Subcutaneous preadipocyte (primary cell): ENCODE data around the gene CD1B. TPM values are rescaled to one million over a fixed set of nuclear protein-coding genes. Genes with fewer than 3 reads are reported as not detected.

Source experiments
- total RNA-seq: library from RNA; depleted of rRNA; stranded (reverse); fragments of >200 nt; gene quantifications from 2 replicates; pipeline ENCODE4 v1.2.3, GENCODE V29; 2012

CD1B gene
- not detected in 2 replicates for total RNA-seq

DNA sequence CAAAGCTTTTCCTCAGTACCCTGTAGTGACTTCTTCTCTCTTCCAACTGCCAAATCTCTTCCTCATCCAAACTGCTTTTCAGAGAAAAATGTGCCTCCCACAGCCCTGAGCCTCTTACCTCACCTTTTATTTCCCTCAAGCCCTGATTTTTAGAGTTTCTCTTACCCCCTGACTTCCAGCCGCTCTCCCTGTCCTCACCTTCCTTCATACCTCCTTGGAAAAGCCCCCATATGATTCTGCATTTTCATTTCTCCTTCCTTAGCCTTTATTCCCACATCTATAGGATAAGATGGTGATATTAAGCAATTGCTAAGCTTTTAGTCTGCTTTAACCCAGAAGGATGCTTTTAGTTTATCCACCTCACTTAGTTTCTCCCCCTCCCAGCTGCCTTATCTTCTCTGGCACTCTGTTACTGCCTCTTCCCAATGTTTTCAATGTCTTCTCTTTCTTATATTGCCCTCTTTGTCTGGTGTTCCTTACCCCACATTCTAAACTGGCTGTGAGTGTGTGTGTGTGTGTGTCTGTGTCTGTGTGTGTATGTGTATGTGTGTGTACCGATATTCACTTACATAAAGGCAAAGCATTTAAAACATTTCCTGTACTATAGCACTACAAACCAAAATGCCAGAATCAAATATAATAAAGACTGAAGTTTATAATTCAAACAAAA, at the start of gene CD1B:
TSS of gene CD1B (minus strand) at position 51 of the 670 bp plus-strand sequence. CDS start 108 bp downstream, outside the sequence.

DNA sequence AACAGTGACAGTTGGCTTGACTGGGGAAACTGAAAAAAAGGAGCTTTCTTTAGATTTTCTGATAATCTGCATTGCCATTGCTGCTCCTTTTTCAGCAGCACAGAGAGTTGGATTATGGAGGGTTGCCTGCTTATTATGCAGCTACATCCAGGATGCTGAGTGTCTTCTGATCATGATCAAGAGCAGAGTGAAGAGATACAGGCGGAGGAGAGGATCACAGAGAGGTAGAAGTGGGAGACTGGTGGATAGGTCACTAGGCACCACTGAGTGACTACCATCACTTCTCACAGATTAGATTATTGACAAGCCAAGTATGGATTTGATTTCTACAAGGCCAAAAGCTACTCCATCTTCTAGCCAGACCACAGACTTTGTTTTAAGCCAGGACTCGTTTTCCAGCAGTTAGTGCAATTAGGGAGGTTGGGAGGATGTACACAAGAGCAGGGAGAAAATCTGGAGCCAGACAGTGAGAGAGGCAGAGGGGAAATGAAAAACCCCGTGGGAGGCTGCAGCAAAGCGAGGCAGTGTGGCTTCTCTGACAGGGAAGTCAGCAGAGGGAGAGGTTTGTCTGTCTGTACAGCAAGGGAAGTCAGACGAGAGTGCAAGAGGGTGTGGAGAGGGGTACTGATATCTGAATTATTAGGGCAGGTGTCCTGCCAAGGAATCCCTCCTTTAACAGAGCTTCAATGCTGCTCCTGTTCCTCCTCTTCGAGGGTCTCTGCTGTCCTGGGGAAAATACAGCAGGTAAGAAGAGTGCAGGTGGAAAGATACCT, 22.2 kb upstream of the CD1B start, which contains the start of gene CD1E:
TSS of gene CD1E (plus strand) at position 592 of the 773 bp plus-strand sequence. CDS start at position 687, 95 bp downstream.

DNA sequence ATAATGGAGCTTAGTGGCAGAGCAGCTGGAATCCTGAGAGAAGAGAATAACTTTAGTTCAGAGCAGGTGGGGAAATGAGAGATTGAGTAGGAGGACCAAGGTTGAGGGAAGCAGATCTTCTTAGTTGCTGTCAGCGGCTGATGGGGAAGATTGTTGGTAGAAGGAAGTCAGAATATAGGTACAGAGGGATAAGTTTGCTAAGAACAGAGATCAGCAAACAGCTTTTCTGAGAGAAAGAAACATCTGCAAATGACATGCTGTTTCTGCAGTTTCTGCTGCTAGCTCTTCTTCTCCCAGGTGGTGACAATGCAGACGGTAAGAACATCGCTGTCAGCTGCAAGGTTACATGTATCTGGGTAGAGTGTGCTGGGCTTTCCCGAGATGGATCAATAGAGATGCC, 41.5 kb downstream of the CD1B start, which contains the start of gene CD1C:
TSS of gene CD1C (plus strand) at position 113 of the 400 bp plus-strand sequence. CDS start at position 255, 142 bp downstream.

Other genes starting within 250 kb of the CD1B start
- gene CD1D, start 150.6 kb downstream of the CD1B start, total RNA-seq, result 0.37 and 0.39 TPM in 2 replicates
- not detected in 2 replicates for gene CD1A, start 77.1 kb downstream of the CD1B start, total RNA-seq
- gene CD1C, start 41.6 kb downstream of the CD1B start, total RNA-seq, result not detected in 2 replicates
- not detected in 2 replicates for gene CD1E, start 22.4 kb upstream of the CD1B start, total RNA-seq
- not detected in 2 replicates for gene OR10T2, start 67.9 kb upstream of the CD1B start, total RNA-seq
- gene OR10K2, start 94.7 kb upstream of the CD1B start, total RNA-seq, result not detected in 2 replicates
- gene OR10K1, start 130.3 kb upstream of the CD1B start, total RNA-seq, result not detected in 2 replicates
- not detected in 2 replicates for gene OR10R2, start 140.7 kb upstream of the CD1B start, total RNA-seq
- not detected in 2 replicates for gene OR6Y1, start 222.9 kb upstream of the CD1B start, total RNA-seq
- gene OR6P1, start 239.0 kb upstream of the CD1B start, total RNA-seq, result not detected in 2 replicates
- not detected in 2 replicates for gene OR10X1, start 248.4 kb upstream of the CD1B start, total RNA-seq